ENCODE data around the gene LEMD1. TPM values are rescaled to one million over a fixed set of nuclear protein-coding genes. Genes with fewer than 3 reads are reported as not detected.

The LEMD1 gene
- total RNA-seq, 1 donor: 0.36 TPM

GRCh38 chr1:205451759-205452164, 29.9 kb upstream of the LEMD1 start:
- no peak overlapping the region for H3K4me3 ChIP-seq (ENCODE audit: low read depth, low read length)
- no peak for TF ChIP-seq CTCF (IDR thresholded peaks at IDR 0.05; ENCODE audit: insufficient read depth, low read length)
- no peak for DNase-seq (ENCODE audit: low read depth)

- no peak overlapping the region for H3K4me3 ChIP-seq (ENCODE audit: low read depth, low read length)
- DNase-seq (ENCODE audit: low read depth): no peak
- TF ChIP-seq CTCF (IDR thresholded peaks at IDR 0.05; ENCODE audit: insufficient read depth, low read length): no peak
These were observed 29.3 kb upstream of the LEMD1 start for GRCh38 chr1:205451202-205451601.

DNA sequence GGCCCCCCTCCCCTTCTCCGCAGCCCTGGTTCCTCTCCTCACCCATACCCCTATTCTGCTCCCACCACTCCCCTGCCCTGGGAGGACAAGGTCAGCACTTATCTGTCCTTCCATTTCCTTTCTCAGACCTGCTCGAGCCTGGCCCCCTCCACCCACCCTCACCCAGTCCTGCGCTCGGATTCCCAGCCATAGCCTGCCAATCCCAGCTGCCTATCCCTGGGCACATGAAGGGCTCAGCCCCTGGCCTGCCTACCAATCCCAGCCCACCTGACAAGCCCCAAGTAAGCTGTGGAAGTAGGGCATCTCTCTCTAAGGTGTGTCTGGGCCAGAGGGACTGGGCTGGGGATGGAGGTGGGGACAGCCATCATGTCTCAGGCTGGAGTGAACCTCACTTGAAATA, 28.6 kb upstream of the LEMD1 start:
- DNase-seq (ENCODE audit: low read depth): no peak
- no peak for TF ChIP-seq CTCF (IDR thresholded peaks at IDR 0.05; ENCODE audit: insufficient read depth, low read length)
- no peak overlapping the region for H3K4me3 ChIP-seq (ENCODE audit: low read depth, low read length)

- peak; percentile 22 for DNase-seq (ENCODE audit: low read depth)
- H3K4me3 ChIP-seq (ENCODE audit: low read depth, low read length): peak overlapping the region; percentile 42
- TF ChIP-seq CTCF (IDR thresholded peaks at IDR 0.05; ENCODE audit: insufficient read depth, low read length): no peak
These were observed 28.0 kb upstream of the LEMD1 start for GRCh38 chr1:205449750-205450443.

DNA sequence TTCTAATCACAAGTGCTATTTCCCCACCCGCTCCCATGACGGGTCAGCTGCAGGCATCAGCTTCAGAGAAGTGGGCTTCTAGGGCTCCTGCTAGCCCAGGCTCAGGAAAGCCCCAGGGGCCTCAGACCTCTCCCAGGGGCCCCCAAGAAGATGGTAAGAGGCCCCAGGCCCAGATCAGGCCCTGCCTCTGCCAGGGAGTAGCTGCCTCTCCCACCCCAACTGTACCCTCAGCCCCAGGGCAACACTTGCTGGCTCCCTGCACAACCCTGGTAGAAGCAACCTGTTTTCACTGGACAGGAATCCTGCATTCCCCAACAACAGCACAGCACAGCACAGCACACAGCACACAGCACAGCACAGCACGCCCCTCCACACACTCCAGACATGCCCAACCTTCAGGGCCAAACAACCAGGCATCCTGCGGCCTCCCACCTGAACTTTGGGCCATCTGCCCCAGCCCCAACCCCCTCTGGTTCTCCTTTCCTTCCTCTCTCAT, 27.4 kb upstream of the LEMD1 start:
- DNase-seq (ENCODE audit: low read depth): no peak
- peak overlapping the region; percentile 42 for H3K4me3 ChIP-seq (ENCODE audit: low read depth, low read length)
- no peak for TF ChIP-seq CTCF (IDR thresholded peaks at IDR 0.05; ENCODE audit: insufficient read depth, low read length)

DNA sequence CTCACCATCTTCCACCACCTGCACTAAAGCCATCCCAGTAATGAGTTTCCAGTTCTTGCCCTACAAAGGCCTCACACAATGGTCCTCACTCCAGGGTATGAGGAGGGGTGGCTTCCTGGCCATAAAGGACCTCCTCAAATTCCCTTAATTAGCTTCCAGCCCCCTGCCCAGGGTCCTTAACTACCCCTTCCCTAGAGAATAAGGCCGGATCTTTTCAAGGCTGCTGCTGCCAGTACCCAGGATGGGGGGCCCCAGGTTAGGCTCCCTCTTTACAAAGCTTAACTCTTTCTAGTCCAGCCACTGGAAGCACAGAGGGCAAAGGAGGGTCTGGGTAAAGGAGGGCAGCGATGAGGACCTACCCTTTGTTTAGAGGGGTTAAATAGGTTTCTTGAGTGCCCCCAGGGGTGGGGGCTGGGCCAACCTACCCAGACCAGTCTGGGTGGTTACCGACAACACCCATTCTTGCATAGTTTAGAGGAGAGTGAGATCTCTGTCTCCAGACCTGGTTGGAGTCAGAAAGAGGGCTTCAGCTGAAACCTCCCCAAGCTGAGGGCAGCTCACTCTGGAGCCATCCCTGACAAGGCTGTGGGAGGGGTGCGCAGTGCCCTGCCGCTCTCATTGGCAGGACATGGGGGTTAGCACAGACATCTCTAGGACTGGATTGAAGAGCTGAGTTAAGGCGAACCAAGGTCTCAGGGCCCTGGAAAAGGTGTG, 26.8 kb upstream of the LEMD1 start:
- no peak overlapping the region for H3K4me3 ChIP-seq (ENCODE audit: low read depth, low read length)
- TF ChIP-seq CTCF (IDR thresholded peaks at IDR 0.05; ENCODE audit: insufficient read depth, low read length): no peak
- DNase-seq (ENCODE audit: low read depth): no peak
